PC-9 (cell line): ENCODE results near the gene LMO4. TPM values are rescaled to one million over a fixed set of nuclear protein-coding genes. Genes with fewer than 3 reads are reported as not detected.

Source experiments
- BruUV-seq: library from RNA; stranded (reverse); fragments of 400-500 nt; replicated peaks from 2 replicates; lab custom pipeline; 2021; lab: Mats Ljungman, UMichigan
- CTCF ChIA-PET: fragments of 300-600 bp; sonication (Branson Sonifier 250); formaldehyde crosslinking; loops from one replicate; lab custom pipeline; 2022; ENCODE audit warnings: antibody characterized with exemption; lab: Charles Lee
- POLR2A ChIA-PET: fragments of 300-600 bp; sonication (Branson Sonifier 250); formaldehyde crosslinking; loops from one replicate; lab custom pipeline; 2022; ENCODE audit warnings: antibody characterized with exemption; ENCODE audit not compliant: unreplicated experiment; lab: Charles Lee
- DNase-seq, 2 experiments: peaks; one replicate each; pipeline versions ENCODE4 v3.0.0 to v3.0.0-alpha.2; 2015 to 2022; ENCODE audit warnings: mixed read lengths in 1 of 2
- H2AFZ ChIP-seq: fragments of 200-600 bp; sonication (generic); 2 replicates; pipeline ENCODE4 v1.8.1; 2017; ENCODE audit warnings: antibody characterized with exemption
- H3F3A ChIP-seq: fragments of 200-600 bp; sonication (generic); 2 replicates; pipeline ENCODE4 v1.8.1; 2017; ENCODE audit warnings: antibody characterized with exemption, mild to moderate bottlenecking, low read depth; ENCODE audit not compliant: insufficient read depth
- H3K27ac ChIP-seq: fragments of 200-600 bp; sonication (generic); 2 replicates; pipeline ENCODE4 v1.6.1; 2016; ENCODE audit warnings: mixed run types
- H3K27me3 ChIP-seq: fragments of 200-600 bp; sonication (generic); 2 replicates; pipeline ENCODE4 v1.6.1; 2016; ENCODE audit warnings: low read depth, mixed run types; ENCODE audit not compliant: insufficient read depth
- H3K36me3 ChIP-seq: fragments of 200-600 bp; sonication (generic); 2 replicates; pipeline ENCODE4 v1.6.1; 2016; ENCODE audit warnings: low read depth, mixed run types
- H3K4me1 ChIP-seq: fragments of 200-600 bp; sonication (generic); replicated peaks from 2 replicates; pipeline ENCODE4 v1.6.1; 2016; ENCODE audit warnings: mixed run types; ENCODE audit not compliant: insufficient read depth
- H3K4me2 ChIP-seq: fragments of 200-600 bp; sonication (generic); 2 replicates; pipeline ENCODE4 v1.6.1; 2017; ENCODE audit warnings: mixed run types
- H3K4me3 ChIP-seq: fragments of 200-600 bp; sonication (generic); 2 replicates; pipeline ENCODE4 v1.6.1; 2016; ENCODE audit warnings: mixed run types
- H3K79me2 ChIP-seq: fragments of 200-600 bp; sonication (generic); 2 replicates; pipeline ENCODE4 v1.6.1; 2017; ENCODE audit warnings: low read depth, mixed run types
- H3K9me2 ChIP-seq: fragments of 200-600 bp; sonication (generic); 2 replicates; pipeline ENCODE4 v1.8.1; 2017; ENCODE audit warnings: mild to moderate bottlenecking; ENCODE audit not compliant: insufficient read depth
- H3K9me3 ChIP-seq: fragments of 200-600 bp; sonication (generic); 2 replicates; pipeline ENCODE4 v1.8.1; 2016; ENCODE audit warnings: low read depth; ENCODE audit not compliant: insufficient read depth
- H4K20me1 ChIP-seq: fragments of 200-600 bp; sonication (generic); 2 replicates; pipeline ENCODE4 v1.8.1; 2017; ENCODE audit not compliant: insufficient read depth
- CTCF ChIP-seq: fragments of 200-600 bp; sonication (generic); conservative IDR thresholded peaks from 2 replicates; pipeline ENCODE4 v1.6.1; 2017; ENCODE audit warnings: mixed run types, antibody characterized with exemption, mild to moderate bottlenecking, moderate library complexity
- EZH2 ChIP-seq: fragments of 200-600 bp; sonication (generic); IDR thresholded peaks from 2 replicates; pipeline ENCODE4 v1.8.0; 2017; ENCODE audit warnings: antibody characterized with exemption, low read depth
- intact Hi-C: fragments of 100-400 bp; cut with micrococcal nuclease; formaldehyde crosslinking; loops from one replicate; pipeline ENCODE4 v1.10.0; 2022; ENCODE audit not compliant: unreplicated experiment
- total RNA-seq: library from RNA; stranded (reverse); gene quantifications from 2 replicates; pipeline ENCODE4 v1.2.3, GENCODE V29; 2021

Gene LMO4
- total RNA-seq, 1 experiment from 2014 or later = 47.7 TPM

- no peak overlapping the region for H3K4me3 ChIP-seq
- no peak overlapping the region for H3K27ac ChIP-seq
- H3K9me2 ChIP-seq = no peaks in the 10 kb centered on the region
- H3K4me2 ChIP-seq = no peak overlapping the region
- no peaks in the 10 kb centered on the region for H3K27me3 ChIP-seq
- intact Hi-C loops = no loop called here
- no peak for TF ChIP-seq EZH2
- TF ChIP-seq CTCF = no peak
- H3K36me3 ChIP-seq = 0 out of 2 replicates have a peak, but pooled peaks cover 8% of the 10 kb centered on the region
- no peak for DNase-seq
- no peaks in the 10 kb centered on the region for H3K79me2 ChIP-seq
- no TSS peak for BruUV-seq
- no peaks in the 10 kb centered on the region for H4K20me1 ChIP-seq
- ChIA-PET POLR2A (no interaction called here), CTCF (no interaction called here)
- no peak overlapping the region for H2AFZ ChIP-seq
- 0 out of 2 replicates have a peak, but pooled peaks cover 3% of the 10 kb centered on the region for H3K9me3 ChIP-seq
- no peaks in the 10 kb centered on the region for H3F3A ChIP-seq
- no peaks in the 10 kb centered on the region for H3K4me1 ChIP-seq
Measured at GRCh38 chr1:87359586-87359985, 30.9 kb downstream of the LMO4 start.

GRCh38 chr1:87362063-87362833 is 33.6 kb downstream of the LMO4 start:
- no peaks in the 10 kb centered on the region for H4K20me1 ChIP-seq
- no peaks in the 10 kb centered on the region for H3F3A ChIP-seq
- no peaks in the 10 kb centered on the region for H3K27me3 ChIP-seq
- no peak overlapping the region for H3K4me2 ChIP-seq
- no peaks in the 10 kb centered on the region for H3K4me1 ChIP-seq
- no peaks in the 10 kb centered on the region for H3K9me2 ChIP-seq
- ChIA-PET CTCF (no interaction called here), POLR2A (no interaction called here)
- no TSS peak for BruUV-seq
- 0 out of 2 replicates have a peak, but pooled peaks cover 3% of the 10 kb centered on the region for H3K9me3 ChIP-seq
- H3K4me3 ChIP-seq = no peak overlapping the region
- no peak overlapping the region for H2AFZ ChIP-seq
- intact Hi-C loops = no loop called here
- no peak for DNase-seq
- no peak for TF ChIP-seq CTCF
- TF ChIP-seq EZH2 = no peak
- no peaks in the 10 kb centered on the region for H3K79me2 ChIP-seq
- H3K36me3 ChIP-seq = 0 out of 2 replicates have a peak, but pooled peaks cover 8% of the 10 kb centered on the region
- no peak overlapping the region for H3K27ac ChIP-seq

GRCh38 chr1:87362834-87363426 is 34.2 kb downstream of the LMO4 start:
- intact Hi-C loops = no loop called here
- CTCF ChIA-PET = no interaction called here

More at GRCh38 chr1:87362834-87363426, 34.2 kb downstream of the LMO4 start:
- POLR2A ChIA-PET = no interaction called here
- Histone ChIP-seq H3K4me1 (no peaks in the 10 kb centered on the region), H3K79me2 (no peaks in the 10 kb centered on the region), H3K27me3 (no peaks in the 10 kb centered on the region), H2AFZ (no peak overlapping the region), H3F3A (no peaks in the 10 kb centered on the region), H3K4me2 (no peak overlapping the region), H3K36me3 (0 out of 2 replicates have a peak, but pooled peaks cover 8% of the 10 kb centered on the region), H4K20me1 (no peaks in the 10 kb centered on the region), H3K27ac (no peak overlapping the region), H3K9me3 (0 out of 2 replicates have a peak, but pooled peaks cover 3% of the 10 kb centered on the region), H3K4me3 (no peak overlapping the region), H3K9me2 (no peaks in the 10 kb centered on the region)
- BruUV-seq = no TSS peak
- TF ChIP-seq EZH2 (no peak), CTCF (no peak)
- no peak for DNase-seq
